Esophagus squamous epithelium (tissue), 4 donors: ENCODE measurements around the gene PANK2.

Experiments used
- CTCF ChIP-seq, 6 experiments: fragments of 450-650 bp in 4 of 6; fragments of 200-600 bp in 2 of 6; sonication (generic) in 2 of 6; IDR thresholded peaks; one replicate each; pipeline ENCODE4 v1.5.1; 2016 to 2019; ENCODE audit warnings: antibody characterized with exemption in 6 of 6, mild to moderate bottlenecking in 4 of 6, moderate library complexity in 4 of 6
- POLR2A ChIP-seq, 4 donors: fragments of 450-650 bp; IDR thresholded peaks; one replicate each; pipeline ENCODE4 v1.6.1; 2017; ENCODE audit warnings: antibody characterized with exemption in 4 of 4, mild to moderate bottlenecking in 4 of 4, moderate library complexity in 3 of 4

GRCh38 chr20:3923818-3924217 is 34.6 kb downstream of the PANK2 start:
- TF ChIP-seq CTCF (IDR thresholded peaks at IDR 0.05) (no peak), POLR2A (IDR thresholded peaks at IDR 0.05) (no peak)
